Mononuclear cell (primary cell): Measurements from ENCODE around the gene TANGO2. TPM values are rescaled to one million over a fixed set of nuclear protein-coding genes. Genes with fewer than 3 reads are reported as not detected.

Source experiments
- H3K27me3 ChIP-seq: 2 replicates; pipeline ENCODE4 v1.6.0; 2011; ENCODE audit warnings: low read length, control low read depth; ENCODE audit not compliant: insufficient read depth
- H3K4me1 ChIP-seq: 2 replicates; pipeline ENCODE4 v1.5.1; 2011; ENCODE audit warnings: mild to moderate bottlenecking, low read length, control low read depth; ENCODE audit not compliant: insufficient read depth
- H3K4me3 ChIP-seq: 2 replicates; pipeline ENCODE4 v1.5.1; 2011; ENCODE audit warnings: mild to moderate bottlenecking, low read length, moderate library complexity
- H3K9me3 ChIP-seq: 2 replicates; pipeline ENCODE4 v1.5.1; 2011; ENCODE audit warnings: low read depth, mild to moderate bottlenecking, control low read depth, low read length
- total RNA-seq: library from RNA; depleted of rRNA; stranded (reverse); fragments of >200 nt; gene quantifications from one replicate; pipeline ENCODE4 v1.2.3, GENCODE V29; 2012

TANGO2 gene
- total RNA-seq, 1 donor = 20.1 TPM

GRCh38 chr22:20034143-20034542 lies 13.2 kb downstream of the TANGO2 start:
- H3K27me3 ChIP-seq = no peaks in the 10 kb centered on the region
- no peak overlapping the region for H3K4me3 ChIP-seq
- no peaks in the 10 kb centered on the region for H3K9me3 ChIP-seq
- peaks cover 15% of the 10 kb centered on the region for H3K4me1 ChIP-seq

- H3K4me1 ChIP-seq = peaks cover 15% of the 10 kb centered on the region
- no peaks in the 10 kb centered on the region for H3K9me3 ChIP-seq
- no peaks in the 10 kb centered on the region for H3K27me3 ChIP-seq
- no peak overlapping the region for H3K4me3 ChIP-seq
Observed at GRCh38 chr22:20035375-20036083, 14.6 kb downstream of the TANGO2 start.

- Histone ChIP-seq H3K4me1 (peaks cover 15% of the 10 kb centered on the region), H3K4me3 (no peak overlapping the region), H3K27me3 (no peaks in the 10 kb centered on the region), H3K9me3 (no peaks in the 10 kb centered on the region)
Observed at GRCh38 chr22:20036084-20036482, 15.2 kb downstream of the TANGO2 start.

GRCh38 chr22:20036535-20037392 lies 15.9 kb downstream of the TANGO2 start:
- Histone ChIP-seq H3K4me1 (peaks cover 10% of the 10 kb centered on the region), H3K9me3 (no peaks in the 10 kb centered on the region), H3K27me3 (no peaks in the 10 kb centered on the region), H3K4me3 (no peak overlapping the region)

- Histone ChIP-seq H3K4me3 (no peak overlapping the region), H3K27me3 (no peaks in the 10 kb centered on the region), H3K9me3 (no peaks in the 10 kb centered on the region), H3K4me1 (peaks cover 3% of the 10 kb centered on the region)
Observed at GRCh38 chr22:20037419-20037818, 16.5 kb downstream of the TANGO2 start.

- H3K4me3 ChIP-seq = no peak overlapping the region
- no peaks in the 10 kb centered on the region for H3K9me3 ChIP-seq
- no peaks in the 10 kb centered on the region for H3K27me3 ChIP-seq
- no peaks in the 10 kb centered on the region for H3K4me1 ChIP-seq
Observed at GRCh38 chr22:20038574-20038973, 17.7 kb downstream of the TANGO2 start.

GRCh38 chr22:20039683-20040325 lies 18.9 kb downstream of the TANGO2 start:
- no peaks in the 10 kb centered on the region for H3K4me1 ChIP-seq
- no peak overlapping the region for H3K4me3 ChIP-seq
- H3K9me3 ChIP-seq = no peaks in the 10 kb centered on the region
- no peaks in the 10 kb centered on the region for H3K27me3 ChIP-seq

- Histone ChIP-seq H3K9me3 (no peaks in the 10 kb centered on the region), H3K27me3 (no peaks in the 10 kb centered on the region), H3K4me3 (no peak overlapping the region), H3K4me1 (no peaks in the 10 kb centered on the region)
Observed at GRCh38 chr22:20040327-20041200, 19.7 kb downstream of the TANGO2 start.

- Histone ChIP-seq H3K9me3 (no peaks in the 10 kb centered on the region), H3K4me3 (no peak overlapping the region), H3K27me3 (no peaks in the 10 kb centered on the region), H3K4me1 (no peaks in the 10 kb centered on the region)
Observed at GRCh38 chr22:20043057-20043996, 22.4 kb downstream of the TANGO2 start.

- H3K27me3 ChIP-seq = no peaks in the 10 kb centered on the region
- no peaks in the 10 kb centered on the region for H3K9me3 ChIP-seq
- no peaks in the 10 kb centered on the region for H3K4me1 ChIP-seq
- no peak overlapping the region for H3K4me3 ChIP-seq
Observed at GRCh38 chr22:20043997-20044342, 23.1 kb downstream of the TANGO2 start.

GRCh38 chr22:20044495-20045151 lies 23.7 kb downstream of the TANGO2 start:
- Histone ChIP-seq H3K4me1 (no peaks in the 10 kb centered on the region), H3K27me3 (no peaks in the 10 kb centered on the region), H3K9me3 (no peaks in the 10 kb centered on the region), H3K4me3 (no peak overlapping the region)

- H3K27me3 ChIP-seq = no peaks in the 10 kb centered on the region
- no peak overlapping the region for H3K4me3 ChIP-seq
- H3K9me3 ChIP-seq = no peaks in the 10 kb centered on the region
- no peaks in the 10 kb centered on the region for H3K4me1 ChIP-seq
Observed at GRCh38 chr22:20046730-20047129, 25.8 kb downstream of the TANGO2 start.

- Histone ChIP-seq H3K4me3 (no peak overlapping the region), H3K9me3 (no peaks in the 10 kb centered on the region)
Observed at GRCh38 chr22:20051927-20052308, 31.0 kb downstream of the TANGO2 start.

More at GRCh38 chr22:20051927-20052308, 31.0 kb downstream of the TANGO2 start:
- no peaks in the 10 kb centered on the region for H3K4me1 ChIP-seq
- H3K27me3 ChIP-seq = no peaks in the 10 kb centered on the region
